Measurements from ENCODE around the gene RNGTT. TPM values are rescaled to one million over a fixed set of nuclear protein-coding genes. Genes with fewer than 3 reads are reported as not detected.

Gene RNGTT
- total and polyA plus RNA-seq, 10 of the 15 experiments (the other 5 are each of a cell fraction or from before 2014, with no cell fraction given) = 7.7 to 30.4 (median 22.2) TPM

DNA sequence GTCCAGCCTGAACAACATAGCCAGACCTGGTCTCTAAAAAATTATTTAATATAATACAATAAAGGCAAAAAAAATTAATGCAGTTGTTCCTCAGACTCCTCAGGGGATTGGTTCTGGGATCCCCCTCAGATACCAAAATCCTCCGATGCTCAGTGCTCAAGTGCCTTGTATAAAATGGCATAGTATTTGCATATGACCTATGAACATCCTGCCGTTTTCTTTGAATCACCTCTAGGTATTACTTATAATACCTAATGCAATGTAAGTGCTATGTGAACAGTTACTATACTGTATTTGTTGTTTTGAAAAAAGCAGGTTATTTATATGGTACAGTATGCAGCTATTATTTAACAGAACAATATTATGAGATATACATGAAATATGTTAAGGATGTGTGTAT lies 43.3 kb downstream of the RNGTT start:
- H3K4me1 ChIP-seq (ENCODE audit: control insufficient read depth, insufficient read depth, low read length) = no peaks in the 10 kb centered on the region
- intact Hi-C loops (cut with micrococcal nuclease; ENCODE audit: unreplicated experiment) (no loop called here), in situ Hi-C loops (cut with MboI) (no loop called here)
- FAIRE-seq (no peak), DNase-seq (ENCODE audit: low read depth, low spot score) (no peak), ATAC-seq (peak; percentile 51)
- H3K27ac ChIP-seq (ENCODE audit: control insufficient read depth, insufficient read depth) = no peak overlapping the region
- H4K20me1 ChIP-seq (ENCODE audit: control insufficient read depth, insufficient read depth) = no peaks in the 10 kb centered on the region
- H2AFZ ChIP-seq (ENCODE audit: control insufficient read depth, low read depth, low read length) = no peak overlapping the region
- H3K9ac ChIP-seq (ENCODE audit: control insufficient read depth, insufficient read depth, low read length) = no peak overlapping the region
- POLR2A ChIA-PET = interaction anchor here (1.1 kb wide), 1 partner anchor 12 kb away, joined by 3 read pairs; no protein-coding TSS in a partner anchor
- H3K36me3 ChIP-seq (ENCODE audit: control insufficient read depth in 2 of 2, insufficient read depth in 2 of 2, low read length in 1 of 2) = peaks cover 2 to 3% of the 10 kb centered on the region in 2 experiments; a peak in 3 of 4 replicates
- no peak overlapping the region for H3K4me2 ChIP-seq (ENCODE audit: control insufficient read depth, insufficient read depth)
- no peak for TF ChIP-seq ZNF384 (IDR thresholded peaks at IDR 0.05; ENCODE audit: borderline replicate concordance, low read depth, low read length)
- H3K27me3 ChIP-seq (replicated peaks in 1 of 2; ENCODE audit: control insufficient read depth in 2 of 2, insufficient read depth in 2 of 2, low read length in 1 of 2) = no peaks in the 10 kb centered on the region
- CTCF ChIA-PET = interaction anchor here (1.0 to 2.2 kb wide), 5 partner anchors 25 to 1841 kb away, joined by 3 to 17 read pairs (median 6); no protein-coding TSS in a partner anchor
- 27% methylated on average over 2 of the region's 2 CpGs for WGBS (ENCODE audit: insufficient coverage, insufficient replicate concordance, low lambda C conversion rate, missing lambda C conversion rate)
- H3K9me3 ChIP-seq (replicated peaks; ENCODE audit: control insufficient read depth, insufficient read depth, low read length) = peaks cover 3% of the 10 kb centered on the region
- no peak overlapping the region for H3K4me3 ChIP-seq
- no TSS peak for BruUV-seq (replicated peaks)
- no peaks in the 10 kb centered on the region for H3K79me2 ChIP-seq (ENCODE audit: control insufficient read depth, insufficient read depth, low read length)
- RAD21 ChIA-PET (ENCODE audit: unreplicated experiment) = no interaction called here
- SMC1A ChIA-PET (ENCODE audit: uncharacterized antibody, unreplicated experiment) = interaction anchor here (1.4 to 2.1 kb wide), 3 partner anchors 12 to 1527 kb away, joined by 4 to 9 read pairs (median 5); no protein-coding TSS in a partner anchor

DNA sequence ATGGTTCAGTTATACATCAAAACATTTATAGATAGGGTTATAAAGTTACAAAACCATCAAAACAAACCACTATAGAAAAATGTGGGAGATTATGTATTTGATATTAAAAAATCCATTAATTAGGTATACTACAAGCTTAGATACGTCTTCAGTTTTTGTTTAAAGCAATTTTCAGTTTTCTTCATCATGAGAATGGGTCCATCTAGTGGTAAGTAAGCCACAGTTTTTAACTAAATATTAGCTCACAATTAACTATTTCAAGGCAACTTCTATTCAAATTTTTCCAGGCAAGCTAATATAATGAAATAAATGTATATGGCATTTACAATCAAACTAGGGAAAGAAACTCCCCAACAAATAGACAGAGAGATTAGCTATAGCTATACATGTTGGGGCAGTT lies 44.4 kb downstream of the RNGTT start:
- ChIA-PET POLR2A (interaction anchor here (0.6 to 1.9 kb wide), 9 partner anchors 9 to 1425 kb away, joined by 3 to 6 read pairs (median 3); no protein-coding TSS in a partner anchor), RAD21 (ENCODE audit: unreplicated experiment) (interaction anchor here (0.7 to 2.5 kb wide), 14 partner anchors 13 to 1852 kb away, joined by 3 to 29 read pairs (median 5); no protein-coding TSS in a partner anchor), SMC1A (ENCODE audit: uncharacterized antibody, unreplicated experiment) (interaction anchor here (0.7 to 3.4 kb wide), 18 partner anchors 9 to 1532 kb away, joined by 3 to 13 read pairs (median 4); partner anchors contain the start of gene RNGTT), CTCF (interaction anchor here (1.0 to 2.7 kb wide), 18 partner anchors 8 to 1840 kb away, joined by 3 to 21 read pairs (median 4); partner anchors contain the start of gene RNGTT)
- FAIRE-seq (no peak), ATAC-seq (0 out of 3 replicates have a peak, but pooled peaks have one; percentile 31), DNase-seq (ENCODE audit: low read depth, low spot score) (no peak)
- H3K36me3 ChIP-seq (ENCODE audit: control insufficient read depth in 2 of 2, insufficient read depth in 2 of 2, low read length in 1 of 2) = peaks cover 2% of the 10 kb centered on the region in 2 experiments; a peak in 3 of 4 replicates
- 100% methylated on average over 1 of the region's 1 CpG for WGBS (ENCODE audit: insufficient coverage, insufficient replicate concordance, low lambda C conversion rate, missing lambda C conversion rate)
- no TSS peak for BruUV-seq (replicated peaks)
- no peak for TF ChIP-seq NR2C1 (IDR thresholded peaks at IDR 0.05)
- TF ChIP-seq, protein P1, sequence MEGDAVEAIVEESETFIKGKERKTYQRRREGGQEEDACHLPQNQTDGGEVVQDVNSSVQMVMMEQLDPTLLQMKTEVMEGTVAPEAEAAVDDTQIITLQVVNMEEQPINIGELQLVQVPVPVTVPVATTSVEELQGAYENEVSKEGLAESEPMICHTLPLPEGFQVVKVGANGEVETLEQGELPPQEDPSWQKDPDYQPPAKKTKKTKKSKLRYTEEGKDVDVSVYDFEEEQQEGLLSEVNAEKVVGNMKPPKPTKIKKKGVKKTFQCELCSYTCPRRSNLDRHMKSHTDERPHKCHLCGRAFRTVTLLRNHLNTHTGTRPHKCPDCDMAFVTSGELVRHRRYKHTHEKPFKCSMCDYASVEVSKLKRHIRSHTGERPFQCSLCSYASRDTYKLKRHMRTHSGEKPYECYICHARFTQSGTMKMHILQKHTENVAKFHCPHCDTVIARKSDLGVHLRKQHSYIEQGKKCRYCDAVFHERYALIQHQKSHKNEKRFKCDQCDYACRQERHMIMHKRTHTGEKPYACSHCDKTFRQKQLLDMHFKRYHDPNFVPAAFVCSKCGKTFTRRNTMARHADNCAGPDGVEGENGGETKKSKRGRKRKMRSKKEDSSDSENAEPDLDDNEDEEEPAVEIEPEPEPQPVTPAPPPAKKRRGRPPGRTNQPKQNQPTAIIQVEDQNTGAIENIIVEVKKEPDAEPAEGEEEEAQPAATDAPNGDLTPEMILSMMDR (IDR thresholded peaks at IDR 0.05 in 2 of 3, conservative IDR thresholded peaks at IDR 0.05 in 1 of 3; ENCODE audit: control insufficient read depth in 2 of 3, extremely low read depth in 1 of 3, insufficient read depth in 1 of 3, low read depth in 3 of 3, low read length in 3 of 3) = peak in 2 of 3 experiments; percentile 5 to 25; a peak in 3 of 6 replicates
- no peak for TF ChIP-seq ZZZ3 (IDR thresholded peaks at IDR 0.05; ENCODE audit: control insufficient read depth, insufficient read length, low read depth)
- no peak for TF ChIP-seq MYB (IDR thresholded peaks at IDR 0.05; ENCODE audit: borderline replicate concordance, low read depth, low read length)
- TF ChIP-seq RAD21 (IDR thresholded peaks at IDR 0.05; ENCODE audit: insufficient read depth, low read depth, low read length) = 0 out of 2 replicates have a peak, but pooled peaks have one; percentile 9
- no peak for TF ChIP-seq BHLHE40 (IDR thresholded peaks at IDR 0.05; ENCODE audit: borderline replicate concordance in 1 of 2, low read depth in 2 of 2, low read length in 1 of 2)
- TF ChIP-seq MYC (IDR thresholded peaks at IDR 0.05; ENCODE audit: insufficient read depth, insufficient read length, insufficient replicate concordance, low read length, severe bottlenecking) = no peak
- H3K27me3 ChIP-seq (replicated peaks in 1 of 2; ENCODE audit: control insufficient read depth in 2 of 2, insufficient read depth in 2 of 2, low read length in 1 of 2) = no peaks in the 10 kb centered on the region
- no peaks in the 10 kb centered on the region for H4K20me1 ChIP-seq (ENCODE audit: control insufficient read depth, insufficient read depth)
- no peaks in the 10 kb centered on the region for H3K79me2 ChIP-seq (ENCODE audit: control insufficient read depth, insufficient read depth, low read length)
- no peak overlapping the region for H2AFZ ChIP-seq (ENCODE audit: control insufficient read depth, low read depth, low read length)
- intact Hi-C loops (cut with micrococcal nuclease; ENCODE audit: unreplicated experiment) (no loop called here), in situ Hi-C loops (cut with MboI) (no loop called here)
- no peak overlapping the region for H3K4me3 ChIP-seq
- H3K27ac ChIP-seq (ENCODE audit: control insufficient read depth, insufficient read depth) = no peak overlapping the region
- H3K4me2 ChIP-seq (ENCODE audit: control insufficient read depth, insufficient read depth) = no peak overlapping the region
- no peak overlapping the region for H3K9ac ChIP-seq (ENCODE audit: control insufficient read depth, insufficient read depth, low read length)
- no peaks in the 10 kb centered on the region for H3K4me1 ChIP-seq (ENCODE audit: control insufficient read depth, insufficient read depth, low read length)
- peaks cover 5% of the 10 kb centered on the region for H3K9me3 ChIP-seq (replicated peaks; ENCODE audit: control insufficient read depth, insufficient read depth, low read length)
